Superior temporal gyrus (tissue), 1 donor: ENCODE measurements around the gene HSPA13.
"Not testable (repeated sequence)": the region's sequence is repeated elsewhere in the genome, so short reads cannot be mapped to it uniquely, and the experiment has no call there.

ENCODE experiments used
- DNase-seq: peaks from one replicate; pipeline ENCODE4 v3.0.0-alpha.2; 2016; ENCODE audit errors: extremely low spot score

The HSPA13 gene

GRCh38 chr21:14382835-14383595 lies at the start of gene HSPA13:
HSPA13 (minus strand) TSS chr21:14383146; CDS start chr21:14383119, 27 bp downstream.
- DNase-seq = peak; percentile 100

GRCh38 chr21:14418920-14419319 lies 36.0 kb upstream of the HSPA13 start:
- DNase-seq = no peak

- no peak for DNase-seq
Observed at GRCh38 chr21:14414932-14415508, 32.1 kb upstream of the HSPA13 start.

GRCh38 chr21:14405962-14406361 lies 23.0 kb upstream of the HSPA13 start:
- no peak for DNase-seq

GRCh38 chr21:14405225-14405624 lies 22.3 kb upstream of the HSPA13 start:
- DNase-seq = no peak

- DNase-seq = peak; percentile 67
Observed at GRCh38 chr21:14403681-14404318, 20.9 kb upstream of the HSPA13 start.

GRCh38 chr21:14401217-14401616 lies 18.3 kb upstream of the HSPA13 start:
- DNase-seq = no peak

GRCh38 chr21:14388282-14388681 lies 5.3 kb upstream of the HSPA13 start:
- DNase-seq = no peak

GRCh38 chr21:14384453-14384852 lies 1.5 kb upstream of the HSPA13 start:
- DNase-seq = no peak

GRCh38 chr21:14383596-14384180 lies 742 bp upstream of the HSPA13 start:
- peak; percentile 73 for DNase-seq

- DNase-seq = peak; percentile 30
Observed at GRCh38 chr21:14382486-14382834, 486 bp downstream of the HSPA13 start.

- no peak for DNase-seq
Observed at GRCh38 chr21:14376854-14377253, 6.1 kb downstream of the HSPA13 start.

- no peak for DNase-seq
Observed at GRCh38 chr21:14366998-14367397, 15.9 kb downstream of the HSPA13 start.

- DNase-seq = no peak
Observed at GRCh38 chr21:14361958-14362357, 21.0 kb downstream of the HSPA13 start.

GRCh38 chr21:14358775-14359174 lies 24.2 kb downstream of the HSPA13 start:
- DNase-seq = no peak

GRCh38 chr21:14356746-14357145 lies 26.2 kb downstream of the HSPA13 start:
- no peak for DNase-seq

GRCh38 chr21:14354515-14354914 lies 28.4 kb downstream of the HSPA13 start:
- no peak for DNase-seq

- no peak for DNase-seq
Observed at GRCh38 chr21:14353726-14354125, 29.2 kb downstream of the HSPA13 start.

- no peak for DNase-seq
Observed at GRCh38 chr21:14353231-14353630, 29.7 kb downstream of the HSPA13 start.

- DNase-seq = not testable (repeated sequence)
Observed at GRCh38 chr21:14327346-14327745, 55.6 kb downstream of the HSPA13 start.

- no peak for DNase-seq
Observed at GRCh38 chr21:14325595-14325994, 57.4 kb downstream of the HSPA13 start.
